GM21737 (cell line): ENCODE results near the gene PRR23B.

Source experiments
- ATAC-seq: cut with Tn5 transposase; IDR thresholded peaks from one replicate; pipeline ENCODE4 v1.9.1; 2021; ENCODE audit warnings: mild to moderate bottlenecking, moderate library complexity; ENCODE audit not compliant: unreplicated experiment

Gene PRR23B

GRCh38 chr3:138975351-138975750 is 45.4 kb downstream of the PRR23B start:
- no peak for ATAC-seq

GRCh38 chr3:138974462-138974861 is 46.3 kb downstream of the PRR23B start:
- no peak for ATAC-seq

GRCh38 chr3:138972941-138973340 is 47.8 kb downstream of the PRR23B start:
- no peak for ATAC-seq

GRCh38 chr3:138971766-138972320 is 48.9 kb downstream of the PRR23B start:
- no peak for ATAC-seq
